Duodenal mucosa (tissue), 2 donors: ENCODE data around the gene SCN1B.

ENCODE experiments used
- H3K27ac ChIP-seq: one replicate; pipeline ENCODE4 v1.7.0; 2013; ENCODE audit warnings: low read depth, low read length
- H3K27me3 ChIP-seq, 2 donors: one replicate each; pipeline ENCODE4 v1.7.0; 2013; ENCODE audit warnings: low read length in 2 of 2, control low read depth in 1 of 2; ENCODE audit not compliant: insufficient read depth in 2 of 2, control insufficient read depth in 1 of 2
- H3K36me3 ChIP-seq, 2 donors: one replicate each; pipeline ENCODE4 v1.7.0; 2013; ENCODE audit warnings: low read length in 2 of 2, control low read depth in 1 of 2; ENCODE audit not compliant: insufficient read depth in 2 of 2, control insufficient read depth in 1 of 2
- H3K4me1 ChIP-seq, 2 donors: one replicate each; pipeline ENCODE4 v1.7.0; 2013; ENCODE audit warnings: low read length in 2 of 2, control low read depth in 1 of 2; ENCODE audit not compliant: insufficient read depth in 2 of 2, control insufficient read depth in 1 of 2
- H3K4me3 ChIP-seq, 2 donors: one replicate each; pipeline ENCODE4 v1.7.0; 2013; ENCODE audit warnings: low read length in 2 of 2, low read depth in 1 of 2
- H3K9ac ChIP-seq, 2 donors: one replicate each; pipeline ENCODE4 v1.7.0; 2013; ENCODE audit warnings: low read length in 2 of 2, low read depth in 1 of 2
- H3K9me3 ChIP-seq, 2 donors: one replicate each; pipeline ENCODE4 v1.7.0; 2013; ENCODE audit warnings: low read length in 2 of 2, control low read depth in 1 of 2; ENCODE audit not compliant: control insufficient read depth in 1 of 2

SCN1B gene

DNA sequence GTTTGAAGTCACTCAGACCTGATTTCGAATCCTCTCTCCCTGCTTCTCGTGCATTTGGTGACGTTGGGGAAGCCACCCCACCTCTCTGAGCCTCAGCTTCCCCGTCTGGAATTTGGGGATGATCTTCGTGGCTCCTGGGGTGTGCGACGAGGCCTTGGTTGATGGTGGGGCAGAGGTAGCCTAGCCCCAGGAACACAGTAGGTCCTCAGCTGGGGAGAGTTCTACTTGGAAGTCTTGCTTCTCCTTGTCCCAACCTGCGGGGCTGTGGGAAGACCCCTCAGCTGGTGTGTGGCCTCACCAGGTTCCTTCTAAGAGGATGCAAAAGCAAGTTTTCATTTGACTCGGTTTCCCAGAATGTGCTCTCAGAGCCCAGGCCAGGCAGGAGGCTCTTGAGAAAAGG is 24.4 kb downstream of the SCN1B start:
- peaks cover 0 to 7% of the 10 kb centered on the region in 2 donors for H3K27me3 ChIP-seq
- no peak overlapping the region for H3K27ac ChIP-seq
- no peaks in the 10 kb centered on the region for H3K9me3 ChIP-seq
- no peak overlapping the region for H3K4me3 ChIP-seq
- no peaks in the 10 kb centered on the region for H3K36me3 ChIP-seq
- H3K4me1 ChIP-seq = no peaks in the 10 kb centered on the region
- no peak overlapping the region for H3K9ac ChIP-seq

DNA sequence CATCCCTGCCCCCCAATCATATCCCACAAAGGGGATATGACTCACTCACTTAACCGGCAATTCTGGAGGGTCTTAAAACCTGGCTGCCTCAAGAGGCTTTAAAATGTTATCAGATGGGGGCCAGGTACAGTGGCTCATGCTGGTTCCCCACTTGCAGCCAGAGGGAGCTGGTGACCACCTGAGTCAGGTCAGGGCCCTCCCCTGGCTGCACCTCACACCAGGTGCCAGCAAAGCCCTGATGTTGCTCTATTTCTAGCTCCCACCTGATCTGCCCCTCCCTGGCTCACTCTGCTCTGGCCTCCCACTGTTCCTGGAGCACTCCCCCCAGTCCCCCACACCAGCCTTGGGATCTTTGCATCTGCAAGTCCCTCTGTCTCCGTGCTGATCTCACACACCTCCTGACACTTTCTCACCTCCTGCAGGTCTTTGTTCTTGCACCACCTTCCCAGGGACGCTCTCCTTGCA is 25.5 kb downstream of the SCN1B start:
- Histone ChIP-seq H3K4me1 (no peaks in the 10 kb centered on the region), H3K36me3 (no peaks in the 10 kb centered on the region), H3K9ac (no peak overlapping the region), H3K27me3 (peaks cover 0 to 7% of the 10 kb centered on the region in 2 donors), H3K4me3 (no peak overlapping the region), H3K27ac (no peak overlapping the region), H3K9me3 (no peaks in the 10 kb centered on the region)

DNA sequence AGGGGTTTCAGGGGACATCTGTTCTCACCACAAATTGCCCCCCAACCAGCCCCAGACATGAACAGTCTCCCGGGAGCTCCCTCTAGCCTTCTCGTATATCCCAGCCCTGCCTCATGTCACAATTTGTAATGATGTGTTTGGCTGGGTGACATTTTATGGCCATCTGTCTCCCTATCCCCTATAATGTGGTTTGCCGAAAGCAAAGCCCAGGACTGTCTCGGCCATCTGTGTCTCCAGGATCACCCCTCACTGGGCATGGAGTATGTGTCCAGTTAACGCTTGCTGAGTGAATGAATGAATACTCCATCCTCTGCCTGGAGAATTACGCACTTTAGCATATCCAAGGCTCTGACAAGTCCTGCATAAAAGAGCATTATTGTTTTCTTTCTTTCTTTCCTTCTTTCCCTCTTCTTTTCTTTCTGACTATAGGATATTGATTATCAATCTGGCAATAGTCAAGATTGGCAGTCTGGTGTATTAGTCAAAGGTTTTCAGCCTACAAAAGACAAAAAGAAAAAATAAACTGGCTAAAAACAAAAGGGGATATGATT is 26.3 kb downstream of the SCN1B start:
- Histone ChIP-seq H3K4me3 (no peak overlapping the region), H3K27me3 (peaks cover 0 to 7% of the 10 kb centered on the region in 2 donors), H3K36me3 (no peaks in the 10 kb centered on the region), H3K9ac (no peak overlapping the region), H3K9me3 (no peaks in the 10 kb centered on the region), H3K4me1 (no peaks in the 10 kb centered on the region), H3K27ac (no peak overlapping the region)

DNA sequence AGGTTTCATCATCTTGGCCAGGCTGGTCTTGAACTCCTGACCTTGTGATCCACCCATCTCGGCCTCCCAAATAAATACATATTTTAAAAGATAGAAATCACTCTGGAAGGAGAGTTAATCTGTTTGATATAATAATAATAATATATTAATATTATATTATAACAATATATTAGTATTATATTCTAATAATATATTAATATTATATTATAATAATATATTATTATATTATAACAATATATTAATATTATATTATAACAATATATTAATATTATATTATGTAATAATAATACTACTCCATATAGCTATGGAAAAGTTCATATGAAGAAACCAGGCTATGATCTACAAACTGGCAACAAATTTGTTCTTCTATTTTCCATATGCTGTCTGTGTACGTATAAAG is 28.1 kb downstream of the SCN1B start:
- Histone ChIP-seq H3K27ac (no peak overlapping the region), H3K9ac (no peak overlapping the region), H3K36me3 (no peaks in the 10 kb centered on the region)

DNA sequence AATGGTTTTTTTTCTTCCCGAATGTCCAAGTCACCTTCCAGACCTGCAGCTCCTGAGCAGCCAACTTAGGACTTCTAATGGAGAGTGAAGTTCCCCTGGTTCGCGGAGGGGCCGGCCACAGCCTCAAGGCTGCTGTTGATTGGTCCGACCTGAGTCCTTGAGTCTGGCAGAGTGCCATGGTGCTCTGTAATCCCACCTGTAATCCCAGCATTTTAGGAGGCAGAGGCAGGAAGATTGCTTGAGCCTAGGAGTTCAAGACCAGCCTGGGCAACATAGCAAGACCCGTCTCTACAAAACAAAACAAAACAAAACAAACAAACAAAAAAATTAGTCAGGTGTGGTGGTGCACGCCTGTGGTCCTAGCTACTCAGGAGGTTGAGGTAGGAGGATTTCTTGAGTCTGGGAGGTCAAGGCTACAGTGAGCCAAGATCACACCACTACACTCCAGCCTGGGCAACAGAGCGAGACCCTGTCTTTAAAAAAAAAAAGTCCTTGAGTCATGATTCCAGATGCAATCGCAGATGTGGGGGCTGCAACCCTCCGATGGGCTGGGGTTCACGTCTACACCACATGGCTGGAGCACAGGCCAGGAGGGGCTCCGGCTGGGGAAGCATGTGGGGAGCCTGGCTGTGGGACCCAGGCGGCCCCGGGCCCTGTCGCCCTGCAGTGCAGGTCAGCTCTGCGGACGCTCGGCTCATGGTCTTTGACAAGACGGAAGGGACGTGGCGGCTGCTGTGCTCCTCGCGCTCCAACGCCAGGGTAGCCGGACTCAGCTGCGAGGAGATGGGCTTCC is 28.9 kb downstream of the SCN1B start:
- H3K27ac ChIP-seq = no peak overlapping the region
- H3K36me3 ChIP-seq = no peaks in the 10 kb centered on the region

More for the DNA sequence above, 28.1 kb downstream of the SCN1B start:
- Histone ChIP-seq H3K27me3 (peaks cover 0 to 7% of the 10 kb centered on the region in 2 donors), H3K4me3 (no peak overlapping the region), H3K9me3 (no peaks in the 10 kb centered on the region), H3K4me1 (no peaks in the 10 kb centered on the region)

DNA sequence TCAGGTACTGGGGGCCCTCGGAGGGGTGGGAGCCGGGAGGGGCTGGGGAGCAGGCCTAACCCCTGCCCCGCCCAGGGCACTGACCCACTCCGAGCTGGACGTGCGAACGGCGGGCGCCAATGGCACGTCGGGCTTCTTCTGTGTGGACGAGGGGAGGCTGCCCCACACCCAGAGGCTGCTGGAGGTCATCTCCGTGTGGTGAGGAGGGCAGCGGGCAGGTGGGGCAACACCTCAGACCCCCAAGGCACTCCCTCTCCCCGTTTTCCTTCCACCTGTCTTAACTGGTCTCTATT is 29.5 kb downstream of the SCN1B start:
- no peaks in the 10 kb centered on the region for H3K36me3 ChIP-seq
- peaks cover 0 to 4% of the 10 kb centered on the region in 2 donors for H3K27me3 ChIP-seq
- H3K9ac ChIP-seq = no peak overlapping the region
- no peak overlapping the region for H3K4me3 ChIP-seq
- H3K4me1 ChIP-seq = no peaks in the 10 kb centered on the region
- no peaks in the 10 kb centered on the region for H3K9me3 ChIP-seq
- no peak overlapping the region for H3K27ac ChIP-seq

More for the DNA sequence above, 28.9 kb downstream of the SCN1B start:
- Histone ChIP-seq H3K4me1 (no peaks in the 10 kb centered on the region), H3K4me3 (no peak overlapping the region), H3K9me3 (no peaks in the 10 kb centered on the region), H3K27me3 (peaks cover 0 to 7% of the 10 kb centered on the region in 2 donors), H3K9ac (no peak overlapping the region)

DNA sequence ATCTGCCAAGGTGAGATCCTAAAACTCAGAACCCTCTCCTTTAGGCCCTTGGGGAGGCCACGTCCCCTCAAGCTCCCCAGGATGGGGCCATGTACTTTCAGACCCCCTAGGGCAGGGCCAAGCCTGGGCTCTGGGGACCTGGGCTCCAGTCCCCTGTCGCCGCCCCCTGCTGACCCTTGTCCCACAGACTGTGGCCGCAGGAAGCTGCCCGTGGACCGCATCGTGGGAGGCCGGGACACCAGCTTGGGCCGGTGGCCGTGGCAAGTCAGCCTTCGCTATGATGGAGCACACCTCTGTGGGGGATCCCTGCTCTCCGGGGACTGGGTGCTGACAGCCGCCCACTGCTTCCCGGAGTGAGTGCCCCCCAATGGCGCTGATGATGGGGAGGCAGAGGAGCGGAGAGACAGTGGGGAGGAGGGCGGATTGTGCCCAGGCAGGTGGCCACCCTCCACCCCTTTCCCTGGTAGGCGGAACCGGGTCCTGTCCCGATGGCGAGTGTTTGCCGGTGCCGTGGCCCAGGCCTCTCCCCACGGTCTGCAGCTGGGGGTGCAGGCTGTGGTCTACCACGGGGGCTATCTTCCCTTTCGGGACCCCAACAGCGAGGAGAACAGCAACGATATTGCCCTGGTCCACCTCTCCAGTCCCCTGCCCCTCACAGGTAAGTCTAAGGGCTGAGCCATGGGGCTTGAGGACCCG is 30.0 kb downstream of the SCN1B start:
- H3K36me3 ChIP-seq = no peaks in the 10 kb centered on the region
- no peak overlapping the region for H3K27ac ChIP-seq
- H3K4me3 ChIP-seq = no peak overlapping the region
- no peaks in the 10 kb centered on the region for H3K9me3 ChIP-seq
- no peak overlapping the region for H3K9ac ChIP-seq
- H3K4me1 ChIP-seq = no peaks in the 10 kb centered on the region
- peaks cover 0 to 4% of the 10 kb centered on the region in 2 donors for H3K27me3 ChIP-seq

DNA sequence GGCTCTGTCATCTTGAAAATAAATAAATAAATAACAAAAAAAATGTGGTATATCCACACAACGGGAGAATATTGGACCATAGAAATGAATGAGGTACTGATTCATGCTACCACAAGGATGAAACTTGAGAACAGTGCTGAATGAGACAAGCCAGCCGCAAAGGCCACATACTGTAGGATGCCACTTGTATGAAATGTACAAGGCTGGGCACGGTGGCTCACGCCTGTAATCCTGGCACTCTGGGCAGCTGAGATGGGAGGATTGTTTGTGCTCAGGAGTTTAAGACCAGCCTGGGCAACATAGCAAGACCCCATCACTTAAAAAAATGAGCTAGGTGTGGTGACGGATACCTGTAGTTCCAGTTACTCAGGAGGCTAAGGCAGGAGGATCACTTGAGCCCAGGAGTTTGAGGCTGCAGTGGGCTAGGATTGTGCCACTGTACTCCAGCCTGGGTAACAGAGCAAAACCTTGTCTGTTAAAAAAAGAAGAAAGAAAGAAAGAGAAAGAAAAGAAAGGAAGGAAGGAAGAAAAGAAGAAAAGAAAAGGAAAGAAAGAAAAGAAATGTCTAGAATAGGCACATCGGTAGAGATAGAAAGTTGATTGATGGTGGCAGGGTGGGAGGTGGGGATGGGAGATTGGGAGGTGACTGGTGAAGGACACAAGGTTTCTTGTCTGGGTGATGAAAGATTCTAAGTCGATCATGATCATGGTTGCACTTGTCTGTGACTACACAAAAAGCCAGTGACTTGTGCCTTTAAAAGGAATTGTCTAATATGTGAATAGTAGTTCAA is 31.5 kb downstream of the SCN1B start:
- no peak overlapping the region for H3K27ac ChIP-seq
- no peak overlapping the region for H3K9ac ChIP-seq
- no peaks in the 10 kb centered on the region for H3K4me1 ChIP-seq
- H3K27me3 ChIP-seq = no peaks in the 10 kb centered on the region
- H3K36me3 ChIP-seq = no peaks in the 10 kb centered on the region
- H3K4me3 ChIP-seq = no peak overlapping the region
- H3K9me3 ChIP-seq = no peaks in the 10 kb centered on the region

DNA sequence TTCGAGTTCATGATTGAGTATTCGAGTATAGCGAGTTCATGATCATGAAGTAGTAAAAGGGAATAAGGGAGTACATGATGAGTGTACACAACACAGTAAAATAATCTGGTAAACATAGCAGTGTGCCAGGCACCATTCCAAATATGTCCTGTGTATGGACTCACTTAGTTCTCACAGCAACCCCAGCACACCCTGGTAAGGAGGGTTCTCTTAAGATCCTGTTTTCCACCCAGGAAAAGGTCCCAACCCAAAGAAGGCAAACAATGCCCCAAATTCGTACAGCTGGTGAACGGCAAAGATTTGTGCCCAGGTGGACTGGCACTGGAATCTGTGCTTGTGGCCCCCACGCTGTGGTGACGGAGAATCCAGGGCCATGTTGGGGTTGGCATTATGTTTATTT is 32.7 kb downstream of the SCN1B start:
- no peak overlapping the region for H3K27ac ChIP-seq

More for the DNA sequence above, 32.7 kb downstream of the SCN1B start:
- Histone ChIP-seq H3K4me1 (no peaks in the 10 kb centered on the region), H3K9me3 (no peaks in the 10 kb centered on the region), H3K9ac (no peak overlapping the region), H3K36me3 (no peaks in the 10 kb centered on the region), H3K27me3 (no peaks in the 10 kb centered on the region), H3K4me3 (no peak overlapping the region)
